Hematopoietic multipotent progenitor cell treated with erythropoietin and hydrocortisone succinate and interleukin-3 and kit ligand, for 6 days (in vitro differentiated cells): ENCODE data around the gene MAP3K4.
"Not testable (repeated sequence)": the region's sequence is repeated elsewhere in the genome, so short reads cannot be mapped to it uniquely, and the experiment has no call there.

Source experiments
- DNase-seq: peaks from one replicate; pipeline ENCODE4 v3.0.0-alpha.2; 2015

MAP3K4 gene

DNA sequence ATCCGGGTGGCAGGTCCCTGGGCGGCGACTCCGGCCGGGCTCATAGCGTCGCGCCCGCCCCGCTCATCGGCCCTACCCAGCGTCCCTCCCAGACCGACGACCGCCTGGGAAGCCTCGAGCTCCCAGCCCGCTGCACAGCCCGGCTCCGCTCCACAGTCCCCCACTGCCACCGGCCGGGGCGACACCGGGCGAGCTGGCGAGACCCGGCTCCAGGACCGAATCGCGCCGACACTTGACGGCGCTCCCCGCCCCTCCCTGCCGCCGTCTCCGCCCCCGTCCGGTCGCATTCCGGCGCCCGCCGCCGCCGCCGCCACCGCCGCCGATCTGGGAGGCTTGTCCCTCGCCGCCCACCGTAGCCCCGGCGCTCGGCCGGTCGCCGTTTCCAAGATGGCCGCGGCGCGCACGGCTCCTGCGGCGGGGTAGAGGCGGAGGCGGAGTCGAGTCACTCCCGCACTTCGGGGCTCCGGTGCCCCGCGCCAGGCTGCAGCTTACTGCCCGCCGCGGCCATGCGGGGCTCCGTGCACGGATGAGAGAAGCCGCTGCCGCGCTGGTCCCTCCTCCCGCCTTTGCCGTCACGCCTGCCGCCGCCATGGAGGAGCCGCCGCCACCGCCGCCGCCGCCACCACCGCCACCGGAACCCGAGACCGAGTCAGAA is at the start of gene MAP3K4:
MAP3K4 (plus strand) TSS at position 364 of the 655 bp plus-strand sequence; CDS start at position 527, 163 bp downstream.
- DNase-seq = peak; percentile 83

DNA sequence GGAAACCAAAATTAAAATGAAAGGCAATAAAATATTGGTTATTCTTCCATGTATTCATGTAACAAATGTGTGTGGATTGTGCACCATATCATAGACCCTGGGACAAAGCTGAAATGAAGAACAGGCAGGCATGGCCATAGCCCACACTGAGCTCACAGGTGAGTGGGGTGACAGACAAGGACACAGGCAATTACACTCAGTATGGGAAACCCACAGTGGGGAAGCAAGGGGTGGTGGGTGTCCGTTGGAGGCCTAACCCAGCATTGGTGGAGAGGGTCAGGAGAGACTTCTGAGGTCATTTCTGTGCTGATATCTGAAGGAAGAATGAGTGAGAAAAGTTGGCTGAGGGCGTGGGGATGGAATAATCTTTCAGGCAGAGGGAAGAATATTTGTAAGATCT is 47.6 kb upstream of the MAP3K4 start:
- DNase-seq = no peak

- no peak for DNase-seq
Observed at GRCh38 chr6:160945516-160946177, 45.9 kb upstream of the MAP3K4 start.

DNA sequence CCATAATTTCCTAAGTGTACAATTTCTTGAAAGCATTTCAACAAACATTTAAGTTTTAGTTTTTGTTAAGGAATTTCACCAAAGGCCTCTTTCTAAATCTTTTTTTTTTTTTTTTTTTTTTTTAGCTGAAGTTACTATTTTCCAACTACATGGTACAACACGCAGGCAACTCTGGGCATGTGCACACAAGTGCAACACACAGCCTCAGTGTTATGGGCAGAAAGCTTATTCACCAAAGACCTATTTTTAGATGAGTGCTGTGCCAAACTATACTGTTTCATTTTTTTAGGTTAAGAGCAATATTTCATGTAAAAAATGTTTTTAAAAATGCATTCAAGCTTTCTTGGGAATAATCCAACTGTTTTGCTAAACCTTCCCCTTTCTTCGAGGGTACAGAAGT is 42.0 kb upstream of the MAP3K4 start:
- DNase-seq = no peak

- no peak for DNase-seq
Observed at GRCh38 chr6:160950507-160950906, 41.1 kb upstream of the MAP3K4 start.

DNA sequence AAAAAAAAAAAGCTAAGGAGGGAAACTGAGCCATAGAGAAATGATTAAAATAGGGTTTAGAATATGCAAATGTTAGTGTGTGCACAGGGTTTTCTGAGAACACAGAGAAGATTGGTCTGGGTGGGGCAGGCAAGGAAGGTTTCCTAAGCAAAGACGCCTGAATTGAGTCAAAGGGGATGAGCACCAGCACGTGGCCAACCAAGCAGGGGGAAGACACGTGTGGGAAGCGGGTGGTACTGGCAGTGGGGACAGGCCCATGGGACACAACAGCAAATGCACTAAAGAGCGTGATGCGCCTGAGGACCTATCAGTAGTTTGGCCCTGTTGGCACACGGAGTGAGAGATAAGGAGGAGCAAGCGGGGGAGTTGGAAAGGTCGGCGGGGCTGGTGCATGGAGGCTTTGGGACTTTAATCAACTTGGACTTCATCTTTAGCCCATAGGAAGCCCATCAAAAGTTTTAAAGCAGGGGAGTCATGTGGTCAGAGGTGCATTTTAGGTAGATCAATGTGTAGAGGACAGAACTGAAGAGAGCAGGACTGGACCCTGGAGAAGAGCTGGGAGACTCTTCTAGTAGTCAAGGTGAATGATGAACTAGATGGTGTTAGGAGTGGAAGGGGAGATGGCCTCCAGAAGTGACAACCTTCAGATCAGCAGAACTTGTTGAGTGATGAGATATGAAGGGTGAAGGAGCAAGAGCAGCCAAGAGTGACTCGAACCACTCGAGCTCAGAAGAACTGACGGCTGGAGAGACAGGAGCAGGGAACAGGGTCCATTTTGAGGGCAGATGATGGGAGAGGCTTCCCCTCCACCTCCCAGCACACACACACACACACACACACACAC is 40.2 kb upstream of the MAP3K4 start:
- no peak for DNase-seq

DNA sequence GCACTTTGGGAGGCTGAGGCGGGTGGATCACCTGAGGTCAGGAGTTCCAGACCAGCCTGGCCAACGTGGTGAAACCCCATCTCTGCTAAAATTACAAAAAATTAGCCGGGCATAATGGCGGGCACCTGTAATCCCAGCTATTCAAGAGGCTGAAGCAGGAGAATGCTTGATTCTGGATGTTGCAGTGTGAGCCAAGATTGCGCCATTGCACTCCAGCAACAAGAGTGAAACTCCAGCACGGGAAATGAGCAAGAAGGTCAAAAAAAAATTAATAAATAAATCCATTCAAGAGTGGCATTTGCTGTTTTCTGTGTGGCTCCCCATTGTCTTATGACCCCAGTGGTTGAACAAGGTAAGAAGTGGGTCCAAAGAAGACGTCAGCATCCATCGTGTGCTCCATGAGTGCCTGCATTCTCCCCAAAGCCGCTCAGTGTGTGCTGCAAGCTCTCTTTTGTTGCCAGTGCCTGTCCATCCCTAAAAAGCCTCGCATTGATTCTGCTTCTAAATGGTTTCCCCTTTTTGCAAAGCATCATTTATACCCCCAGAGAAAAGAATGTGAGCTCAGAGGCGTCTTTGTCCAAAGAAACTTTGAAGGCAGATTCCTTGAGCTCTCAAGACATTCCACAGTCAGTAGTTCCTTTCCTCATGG is 38.8 kb upstream of the MAP3K4 start:
- no peak for DNase-seq

DNA sequence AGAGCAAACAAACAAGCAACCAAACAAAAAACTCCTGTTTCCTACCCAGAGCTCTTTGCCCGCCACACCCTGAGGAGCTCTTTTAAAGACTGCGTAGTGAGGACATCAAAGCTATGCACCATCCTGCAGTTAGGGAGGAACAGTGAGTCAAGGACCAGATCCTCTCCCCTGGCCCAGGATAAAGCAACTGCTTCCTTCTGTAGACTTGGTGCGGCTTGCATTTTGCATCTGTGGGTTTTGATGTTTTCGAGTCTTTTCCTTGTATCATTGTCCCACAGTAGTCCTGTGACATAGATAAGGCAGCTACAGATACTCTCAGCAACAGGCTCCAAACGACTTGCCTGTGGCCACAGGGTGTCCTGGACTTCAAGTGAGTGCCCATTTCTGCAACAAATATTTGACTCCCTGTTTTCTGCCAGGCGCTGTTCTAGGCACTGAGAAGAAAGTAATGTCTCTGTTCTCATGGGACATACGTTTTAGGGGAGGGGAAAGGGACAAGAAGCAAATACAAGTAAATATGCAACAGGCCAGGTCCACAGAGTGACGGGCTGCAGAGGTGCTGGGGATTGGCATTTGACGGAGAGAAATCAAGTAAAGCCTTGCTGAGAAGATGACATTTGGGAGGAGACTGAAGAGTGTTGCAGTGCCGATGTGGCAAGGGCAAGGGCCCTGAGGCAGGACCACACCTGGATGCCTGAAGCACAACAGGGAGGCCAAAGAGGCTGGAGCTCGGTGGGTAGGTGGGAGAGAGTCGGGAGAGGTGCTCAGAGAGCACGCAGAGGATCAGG is 35.9 kb upstream of the MAP3K4 start:
- peak; percentile 20 for DNase-seq

DNA sequence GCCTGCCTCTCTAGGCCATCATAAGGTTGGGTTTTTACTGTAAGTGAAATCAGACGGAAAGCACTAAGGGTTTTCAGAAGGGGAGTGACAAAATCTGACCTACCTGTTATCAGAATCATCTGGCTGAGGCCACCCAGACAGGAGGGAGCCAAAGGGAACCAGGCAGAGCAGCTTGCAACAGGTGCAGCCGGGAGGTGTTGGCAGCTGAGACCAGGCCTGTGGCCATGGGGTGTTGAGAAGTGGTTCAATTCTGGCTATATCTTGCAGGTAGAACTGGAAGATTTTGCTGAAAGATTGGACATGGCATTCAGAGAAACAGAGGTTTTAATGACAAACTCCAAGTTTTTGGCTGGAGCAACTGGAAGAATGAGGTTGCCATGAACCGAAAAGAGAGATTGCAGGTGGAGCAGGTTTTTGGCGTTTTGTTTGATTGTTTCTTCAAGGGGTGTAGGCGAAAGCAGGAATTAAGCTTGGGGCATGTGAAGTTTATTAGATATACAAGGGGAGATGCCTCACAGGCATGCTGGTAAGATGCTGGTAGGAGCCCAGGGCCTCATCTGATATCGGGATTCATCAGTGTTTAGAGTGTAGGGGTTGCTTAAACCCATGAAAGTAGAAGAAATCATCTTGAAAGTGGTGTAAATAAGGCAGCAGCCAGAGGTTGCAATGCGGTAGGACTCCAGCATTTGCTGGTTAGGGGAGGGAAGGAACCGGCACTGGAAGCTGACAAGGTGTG is 35.1 kb upstream of the MAP3K4 start:
- DNase-seq = no peak

- DNase-seq = no peak
Observed at GRCh38 chr6:160959726-160960435, 31.7 kb upstream of the MAP3K4 start.

- no peak for DNase-seq
Observed at GRCh38 chr6:160960839-160961238, 30.7 kb upstream of the MAP3K4 start.

DNA sequence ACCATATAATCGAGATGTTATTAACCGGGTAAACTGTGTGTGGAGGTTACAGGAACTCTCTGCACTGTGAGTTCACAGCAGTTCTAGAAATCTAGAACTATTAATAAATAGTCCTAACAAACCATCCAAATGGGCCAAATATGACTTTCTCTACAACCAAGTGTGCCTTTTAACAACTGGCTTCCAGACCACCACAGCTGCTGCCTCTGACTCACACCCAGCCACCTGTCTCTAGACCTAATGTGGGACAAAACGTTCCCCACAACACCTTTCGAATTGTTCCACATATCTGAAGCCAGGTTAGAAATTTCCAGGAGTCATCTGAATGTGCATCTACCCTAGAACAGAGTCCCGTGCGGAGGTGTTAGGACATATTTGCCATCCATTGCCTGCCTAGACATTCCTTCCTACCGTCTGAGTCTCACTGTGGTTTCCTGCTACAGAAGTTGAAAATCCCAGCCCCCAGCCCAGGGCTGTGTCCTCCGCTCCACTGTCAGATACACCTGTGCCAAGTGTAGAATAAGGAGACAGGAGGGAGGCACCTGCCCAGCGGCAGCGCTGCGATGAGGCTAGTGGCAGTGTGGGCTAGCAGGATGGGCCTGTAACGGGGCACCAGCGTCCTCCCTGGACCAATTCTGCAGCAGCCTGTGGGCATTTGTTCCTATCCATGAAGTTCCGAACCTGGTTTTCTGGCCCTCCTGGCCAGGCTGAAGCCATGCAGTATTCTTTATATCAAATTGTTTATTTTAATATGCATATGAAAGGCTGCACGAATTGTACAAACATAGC is 28.5 kb upstream of the MAP3K4 start:
- no peak for DNase-seq

DNA sequence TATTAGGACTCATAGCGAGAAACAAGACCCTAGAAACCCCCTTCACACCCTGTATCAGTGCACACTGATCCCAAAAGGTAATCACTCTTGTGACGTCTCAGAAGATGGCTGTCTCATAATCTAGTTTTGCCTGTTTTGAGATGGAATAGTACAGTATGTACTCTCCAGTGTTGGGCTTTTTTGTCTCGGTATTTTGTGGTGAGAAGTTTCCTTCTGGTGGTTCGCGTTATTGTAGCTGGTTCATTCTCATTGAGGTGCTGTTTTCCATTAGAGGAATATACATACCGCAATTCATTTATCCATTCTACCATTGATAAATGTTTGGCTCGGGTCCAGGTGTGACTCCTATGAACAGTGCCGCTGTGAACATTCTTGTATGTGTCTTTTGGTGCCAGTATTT is 27.9 kb upstream of the MAP3K4 start:
- DNase-seq = no peak

DNA sequence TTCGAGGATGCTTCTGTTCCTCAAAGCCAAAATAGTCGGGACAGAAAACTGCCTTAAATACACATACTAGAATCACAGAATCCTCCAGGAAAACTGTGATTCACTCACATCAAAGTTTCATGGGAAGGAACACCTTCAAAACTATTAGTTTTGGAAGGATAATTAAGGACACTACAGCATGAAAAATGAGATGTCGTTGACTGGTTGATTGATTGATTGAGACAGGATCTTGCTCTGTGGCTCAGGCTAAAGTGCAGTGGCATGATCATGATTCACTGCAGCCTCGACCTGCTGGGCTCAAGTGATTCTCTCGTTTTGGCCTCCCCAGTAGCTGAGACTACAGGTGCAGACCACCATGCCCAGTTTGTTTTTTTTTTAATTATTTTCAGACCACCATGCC is 25.7 kb upstream of the MAP3K4 start:
- no peak for DNase-seq

- no peak for DNase-seq
Observed at GRCh38 chr6:160966493-160967229, 24.9 kb upstream of the MAP3K4 start.

GRCh38 chr6:160967351-160967750 is 24.2 kb upstream of the MAP3K4 start:
- no peak for DNase-seq

DNA sequence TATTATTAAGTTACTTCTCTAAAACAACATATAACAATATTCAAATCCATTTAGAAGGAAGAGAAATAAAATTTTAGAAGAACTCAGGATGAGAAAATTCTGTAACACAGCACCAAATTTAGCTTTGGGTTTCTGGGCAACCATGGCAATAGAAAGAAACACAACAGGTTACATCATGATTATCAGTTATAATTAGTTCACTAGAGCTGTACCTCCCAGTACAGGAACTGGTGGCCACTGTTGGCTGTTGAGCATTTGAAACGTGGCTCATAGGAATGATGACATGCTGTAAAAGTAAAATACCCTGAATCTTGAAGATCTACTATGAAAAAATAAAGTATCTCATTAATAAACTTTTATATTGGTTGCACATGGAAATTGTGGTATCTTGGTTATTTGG is 23.7 kb upstream of the MAP3K4 start:
- no peak for DNase-seq

DNA sequence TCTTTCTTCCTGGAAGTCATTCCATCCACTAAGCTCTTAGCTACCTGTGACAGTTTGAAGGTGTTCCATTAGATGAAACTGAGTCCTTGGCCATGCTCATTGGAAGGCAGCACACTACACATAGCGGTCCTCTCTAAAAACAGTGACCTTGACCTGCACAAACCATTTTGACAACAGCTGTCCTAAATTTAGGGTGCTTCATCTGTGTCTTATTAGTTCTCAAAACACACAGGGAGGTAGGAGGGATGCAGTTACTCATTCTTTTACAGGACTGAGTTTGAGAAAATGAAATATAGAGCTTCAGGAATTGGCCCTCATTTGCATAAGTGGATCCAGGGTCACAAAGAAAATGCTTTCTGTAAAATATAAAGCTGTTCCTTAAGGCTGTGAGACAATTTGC is 20.4 kb upstream of the MAP3K4 start:
- no peak for DNase-seq

DNA sequence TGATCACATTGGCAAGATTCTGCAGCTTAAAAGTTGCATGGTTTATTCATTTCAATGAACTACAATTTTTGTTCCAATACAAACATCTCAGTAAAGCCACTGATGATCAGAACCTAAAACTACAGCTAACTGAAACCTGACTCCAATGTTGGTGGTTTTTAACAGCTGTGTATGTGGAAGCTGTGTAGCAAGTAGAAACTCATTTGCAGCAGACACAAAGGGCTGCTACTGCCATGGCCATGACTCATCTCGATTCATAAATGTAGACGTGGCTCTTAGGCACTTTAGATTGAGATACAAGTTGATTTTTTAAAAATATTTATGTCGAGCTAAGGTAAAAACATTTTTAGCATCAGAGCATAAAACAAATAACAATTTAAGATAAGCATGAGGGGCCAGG is 19.5 kb upstream of the MAP3K4 start:
- DNase-seq = no peak

GRCh38 chr6:160972594-160972993 is 19.0 kb upstream of the MAP3K4 start:
- DNase-seq = not testable (repeated sequence)
